WERI-Rb-1 (cell line): ENCODE results near the gene TAF1B.

Experiments
- DNase-seq: peaks from one replicate; pipeline ENCODE4 v3.0.0-alpha.2; 2020
- H3K27ac ChIP-seq: fragments of 250-450 bp; sonication (Bioruptor Pico); 2 replicates; pipeline ENCODE4 v1.5.1; 2020; ENCODE audit warnings: mild to moderate bottlenecking, moderate library complexity
- H3K27me3 ChIP-seq: fragments of 250-450 bp; sonication (Bioruptor Pico); 2 replicates; pipeline ENCODE4 v1.5.1; 2021; ENCODE audit warnings: mild to moderate bottlenecking, low read depth, moderate library complexity; ENCODE audit not compliant: insufficient read depth, severe bottlenecking
- H3K36me3 ChIP-seq: fragments of 250-450 bp; sonication (Bioruptor Pico); 2 replicates; pipeline ENCODE4 v1.5.1; 2020; ENCODE audit warnings: mild to moderate bottlenecking, moderate library complexity
- H3K4me3 ChIP-seq: 2 replicates; pipeline ENCODE4 v1.5.1; 2011; ENCODE audit warnings: low read depth, mild to moderate bottlenecking, control low read depth, low read length
- H3K9me3 ChIP-seq: fragments of 250-450 bp; sonication (Bioruptor Pico); 2 replicates; pipeline ENCODE4 v1.5.1; 2021; ENCODE audit warnings: mild to moderate bottlenecking, moderate library complexity; ENCODE audit not compliant: severe bottlenecking
- TF ChIP-seq, protein P1 (sequence below): IDR thresholded peaks from 2 replicates; pipeline ENCODE4 v1.5.1; 2011; ENCODE audit warnings: low read depth, mild to moderate bottlenecking, control low read depth, inconsistent platforms, low read length

The TAF1B gene

DNA sequence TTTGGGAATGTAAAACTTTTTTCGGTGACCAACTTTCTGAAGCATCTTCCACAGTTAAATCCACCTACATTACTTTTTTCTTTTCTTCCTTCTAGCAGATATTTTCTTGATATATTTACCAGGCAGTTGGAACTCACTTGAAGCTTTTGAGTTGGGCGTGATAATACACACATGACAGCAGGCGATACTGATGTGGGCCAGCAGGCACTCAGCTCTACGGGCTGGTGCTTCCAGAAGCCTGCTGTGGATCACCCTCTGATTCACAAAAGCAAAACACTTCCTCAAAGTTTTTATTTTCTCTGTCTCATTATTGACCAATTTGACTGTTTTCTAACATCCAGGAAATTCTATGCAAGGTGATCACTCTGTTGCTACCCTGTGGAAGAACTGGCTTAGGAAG is 131.1 kb downstream of the TAF1B start:
- H3K27ac ChIP-seq = no peak overlapping the region
- TF ChIP-seq, protein P1, sequence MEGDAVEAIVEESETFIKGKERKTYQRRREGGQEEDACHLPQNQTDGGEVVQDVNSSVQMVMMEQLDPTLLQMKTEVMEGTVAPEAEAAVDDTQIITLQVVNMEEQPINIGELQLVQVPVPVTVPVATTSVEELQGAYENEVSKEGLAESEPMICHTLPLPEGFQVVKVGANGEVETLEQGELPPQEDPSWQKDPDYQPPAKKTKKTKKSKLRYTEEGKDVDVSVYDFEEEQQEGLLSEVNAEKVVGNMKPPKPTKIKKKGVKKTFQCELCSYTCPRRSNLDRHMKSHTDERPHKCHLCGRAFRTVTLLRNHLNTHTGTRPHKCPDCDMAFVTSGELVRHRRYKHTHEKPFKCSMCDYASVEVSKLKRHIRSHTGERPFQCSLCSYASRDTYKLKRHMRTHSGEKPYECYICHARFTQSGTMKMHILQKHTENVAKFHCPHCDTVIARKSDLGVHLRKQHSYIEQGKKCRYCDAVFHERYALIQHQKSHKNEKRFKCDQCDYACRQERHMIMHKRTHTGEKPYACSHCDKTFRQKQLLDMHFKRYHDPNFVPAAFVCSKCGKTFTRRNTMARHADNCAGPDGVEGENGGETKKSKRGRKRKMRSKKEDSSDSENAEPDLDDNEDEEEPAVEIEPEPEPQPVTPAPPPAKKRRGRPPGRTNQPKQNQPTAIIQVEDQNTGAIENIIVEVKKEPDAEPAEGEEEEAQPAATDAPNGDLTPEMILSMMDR = no peak

DNA sequence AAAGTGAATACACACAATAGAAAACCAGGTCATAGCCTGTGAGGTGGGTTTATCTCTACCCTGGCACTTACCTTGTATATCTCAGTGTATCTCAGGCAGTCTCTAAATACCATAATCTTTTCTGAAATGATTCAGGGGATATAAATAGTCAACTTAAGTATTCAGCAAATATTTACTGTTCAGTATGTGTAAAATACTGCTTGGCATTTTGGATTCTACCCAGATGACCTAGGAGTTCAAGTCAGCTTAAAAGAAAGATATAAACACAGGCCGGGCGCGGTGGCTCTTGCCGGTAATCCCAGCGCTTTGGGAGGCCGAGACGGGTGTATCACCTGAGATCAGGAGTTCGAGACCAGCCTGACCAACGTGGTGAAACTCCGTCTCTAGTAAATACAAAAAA is 132.1 kb downstream of the TAF1B start:
- TF ChIP-seq, protein P1 = no peak
- no peak overlapping the region for H3K4me3 ChIP-seq
- peaks cover 46% of the 10 kb centered on the region for H3K36me3 ChIP-seq
- H3K27me3 ChIP-seq = no peaks in the 10 kb centered on the region
- H3K9me3 ChIP-seq = no peaks in the 10 kb centered on the region
- H3K27ac ChIP-seq = no peak overlapping the region
- no peak for DNase-seq

More for the DNA sequence above, 131.1 kb downstream of the TAF1B start:
- Histone ChIP-seq H3K36me3 (peaks cover 44% of the 10 kb centered on the region), H3K4me3 (no peak overlapping the region), H3K27me3 (no peaks in the 10 kb centered on the region), H3K9me3 (no peaks in the 10 kb centered on the region)
- DNase-seq = no peak

DNA sequence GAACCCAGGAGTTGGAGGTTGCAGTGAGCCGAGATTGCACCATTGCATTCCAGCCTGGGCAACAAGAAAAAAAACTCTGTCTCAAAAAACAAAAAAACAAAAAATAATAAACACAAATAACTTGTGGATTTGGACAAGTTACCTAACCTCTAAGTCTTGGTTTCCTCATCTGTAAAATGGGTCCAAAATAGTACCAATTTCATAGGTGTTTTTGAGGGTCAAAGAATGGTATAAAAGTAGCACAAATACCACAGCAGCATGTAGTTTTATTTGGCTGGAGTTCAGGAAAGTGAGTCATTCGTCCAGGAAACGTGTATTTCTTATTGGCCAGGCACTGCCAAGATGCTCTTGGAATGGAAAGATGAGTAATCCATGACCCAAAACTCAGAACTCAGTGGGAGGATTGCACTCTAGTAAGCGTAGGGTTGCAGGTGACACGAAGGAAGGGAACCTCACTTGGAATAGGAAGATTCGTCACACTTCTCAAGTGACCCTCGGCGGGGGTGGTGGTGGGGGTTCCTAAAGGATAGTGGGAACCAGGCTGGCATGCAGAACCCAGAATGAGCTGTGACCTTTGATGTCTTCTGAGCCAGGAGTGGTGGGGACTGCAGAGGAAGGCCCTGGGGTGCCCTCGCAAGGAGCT is 132.7 kb downstream of the TAF1B start:
- H3K27me3 ChIP-seq = no peaks in the 10 kb centered on the region
- peaks cover 48% of the 10 kb centered on the region for H3K36me3 ChIP-seq
- DNase-seq = no peak

DNA sequence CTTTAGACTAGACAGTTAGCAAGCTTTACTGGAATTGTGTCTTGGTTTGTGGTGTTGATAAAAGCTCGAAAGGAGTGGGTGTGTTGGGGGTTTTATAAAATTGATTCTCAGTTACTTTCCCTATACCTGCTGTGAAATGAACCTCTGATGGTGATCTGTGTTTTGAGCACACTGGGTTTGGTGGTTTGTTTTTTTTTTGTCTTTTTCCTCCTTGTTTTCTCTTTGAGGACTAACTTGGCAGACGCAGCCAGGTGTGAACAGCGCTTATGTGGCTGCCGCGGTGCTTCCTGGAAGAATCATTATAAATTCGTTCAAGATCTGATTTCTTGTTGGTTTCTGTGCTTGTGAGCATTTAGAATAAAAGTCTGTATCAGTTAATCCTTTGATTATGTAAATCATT is 136.7 kb downstream of the TAF1B start:
- no peak overlapping the region for H3K4me3 ChIP-seq
- H3K36me3 ChIP-seq = peaks cover 30% of the 10 kb centered on the region
- H3K27ac ChIP-seq = no peak overlapping the region
- H3K9me3 ChIP-seq = no peaks in the 10 kb centered on the region
- DNase-seq = no peak
- H3K27me3 ChIP-seq = no peaks in the 10 kb centered on the region
- TF ChIP-seq, protein P1 = no peak

More for the DNA sequence above, 132.7 kb downstream of the TAF1B start:
- Histone ChIP-seq H3K9me3 (no peaks in the 10 kb centered on the region), H3K4me3 (no peak overlapping the region), H3K27ac (no peak overlapping the region)
- TF ChIP-seq, protein P1 = no peak

DNA sequence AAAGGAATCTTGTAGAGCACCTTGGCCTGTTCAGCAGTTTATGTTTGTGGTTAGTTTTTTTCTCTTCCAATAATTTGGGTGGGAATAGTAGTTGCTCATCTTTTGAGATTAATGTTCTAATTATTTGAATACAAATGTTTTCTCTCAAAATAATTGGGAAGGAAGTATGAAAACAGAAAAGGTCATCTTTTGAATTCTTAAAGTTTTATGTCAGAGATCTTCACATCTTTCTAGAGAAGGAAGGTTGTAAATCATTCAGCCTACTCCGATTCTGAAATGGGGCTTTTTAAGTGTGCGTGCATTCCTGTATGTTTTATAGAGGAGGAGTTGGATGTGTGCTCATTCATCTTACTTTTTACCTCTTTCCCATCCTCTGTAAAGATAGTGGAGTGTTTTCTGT is 137.2 kb downstream of the TAF1B start:
- no peaks in the 10 kb centered on the region for H3K27me3 ChIP-seq
- TF ChIP-seq, protein P1 = no peak
- no peak for DNase-seq
- peaks cover 26% of the 10 kb centered on the region for H3K36me3 ChIP-seq
- no peak overlapping the region for H3K4me3 ChIP-seq
- H3K9me3 ChIP-seq = no peaks in the 10 kb centered on the region
- no peak overlapping the region for H3K27ac ChIP-seq

DNA sequence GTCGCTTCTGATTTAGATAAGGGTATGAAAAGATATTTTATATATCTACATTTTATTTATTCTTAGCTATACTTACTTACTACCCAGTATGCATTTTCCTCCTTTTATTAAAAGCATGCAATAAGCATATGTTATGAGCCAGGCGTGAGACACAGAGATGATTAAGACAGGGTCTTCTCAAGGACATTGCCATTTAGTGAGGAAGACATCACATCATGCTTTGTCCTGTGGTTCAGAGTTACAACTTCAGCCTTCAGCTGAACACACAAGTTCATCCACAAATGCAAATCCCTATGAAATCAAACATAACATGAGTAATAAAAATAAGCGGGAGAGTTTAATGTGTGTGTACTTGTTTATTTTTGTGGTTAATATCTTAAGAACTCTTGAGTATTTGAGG is 138.4 kb downstream of the TAF1B start:
- H3K27ac ChIP-seq = no peak overlapping the region
- peaks cover 24% of the 10 kb centered on the region for H3K36me3 ChIP-seq
- H3K27me3 ChIP-seq = no peaks in the 10 kb centered on the region
- no peak for DNase-seq
- no peak overlapping the region for H3K4me3 ChIP-seq
- TF ChIP-seq, protein P1 = no peak
- no peaks in the 10 kb centered on the region for H3K9me3 ChIP-seq
